Smooth muscle cell (in vitro differentiated cells): Measurements from ENCODE around the gene CEBPZOS. TPM values are rescaled to one million over a fixed set of nuclear protein-coding genes. Genes with fewer than 3 reads are reported as not detected.
A peak's percentile ranks its signal among the peaks of the same experiment; 100 is the strongest.
"Not testable (repeated sequence)": the region's sequence is repeated elsewhere in the genome, so short reads cannot be mapped to it uniquely, and the experiment has no call there.

ENCODE experiments used
- DNase-seq: peaks from one replicate; lab custom pipeline; 2025; ENCODE audit not compliant: unreplicated experiment; lab: John Stamatoyannopoulos, UW
- H2AFZ ChIP-seq: fragments of 200-600 bp; sonication (generic); 2 replicates; pipeline ENCODE4 v1.6.0; 2016; ENCODE audit warnings: antibody characterized with exemption, low read depth, mild to moderate bottlenecking
- H3F3A ChIP-seq: fragments of 200-600 bp; sonication (generic); 2 replicates; pipeline ENCODE4 v1.6.0; 2017; ENCODE audit warnings: antibody characterized with exemption, low read depth
- H3K27ac ChIP-seq: fragments of 200-600 bp; sonication (generic); 2 replicates; pipeline ENCODE4 v1.5.1; 2016; ENCODE audit warnings: low read depth, mild to moderate bottlenecking
- H3K27me3 ChIP-seq: fragments of 200-600 bp; sonication (generic); 2 replicates; pipeline ENCODE4 v1.6.1; 2016; ENCODE audit warnings: low read depth, mild to moderate bottlenecking
- H3K36me3 ChIP-seq: fragments of 200-600 bp; sonication (generic); 2 replicates; pipeline ENCODE4 v1.5.1; 2016; ENCODE audit warnings: low read depth
- H3K4me1 ChIP-seq: fragments of 200-600 bp; sonication (generic); 2 replicates; pipeline ENCODE4 v1.5.1; 2016; ENCODE audit warnings: low read depth
- H3K4me2 ChIP-seq: fragments of 200-600 bp; sonication (generic); 2 replicates; pipeline ENCODE4 v1.6.0; 2016; ENCODE audit warnings: mild to moderate bottlenecking
- H3K4me3 ChIP-seq: fragments of 200-600 bp; sonication (generic); 2 replicates; pipeline ENCODE4 v1.5.1; 2016; ENCODE audit warnings: mild to moderate bottlenecking
- H3K79me2 ChIP-seq: fragments of 200-600 bp; sonication (generic); 2 replicates; pipeline ENCODE4 v1.6.0; 2016; ENCODE audit warnings: low read depth, mild to moderate bottlenecking
- H3K9ac ChIP-seq: fragments of 200-600 bp; sonication (generic); 2 replicates; pipeline ENCODE4 v1.6.0; 2016; ENCODE audit warnings: low read depth
- H3K9me3 ChIP-seq: fragments of 200-600 bp; sonication (generic); replicated peaks from 2 replicates; pipeline ENCODE4 v1.5.1; 2016; ENCODE audit warnings: low read depth
- H4K20me1 ChIP-seq: fragments of 200-600 bp; sonication (generic); 2 replicates; pipeline ENCODE4 v1.6.0; 2016; ENCODE audit warnings: low read depth
- WGBS: methylation state at CpG from one replicate; pipeline ENCODE4 v1.1.7; 2016; ENCODE audit warnings: low lambda C conversion rate; 5-methylcytosine and 5-hydroxymethylcytosine counted together
- polyA plus RNA-seq: library from polyadenylated mRNA; unstranded; fragments of >200 nt; fragmentation: Nextera tagmentation; extraction: Ambion mirVana; gene quantifications from 2 replicates; pipeline ENCODE4 v1.2.1, GENCODE V29; 2016
- total RNA-seq: library from RNA; depleted of rRNA; stranded (reverse); fragments of >200 nt; gene quantifications from 2 replicates; pipeline ENCODE4 v1.2.3, GENCODE V29; 2014
- TF ChIP-seq, protein P1 (sequence below): fragments of 200-600 bp; sonication (generic); IDR thresholded peaks from 2 replicates; pipeline ENCODE4 v1.5.1; 2017; ENCODE audit warnings: borderline replicate concordance, mild to moderate bottlenecking, antibody characterized with exemption; ENCODE audit not compliant: insufficient read depth, poor library complexity, severe bottlenecking

CEBPZOS gene
- total and polyA plus RNA-seq, 2 experiments from 2014 or later = 7.8 to 9.5 TPM

DNA sequence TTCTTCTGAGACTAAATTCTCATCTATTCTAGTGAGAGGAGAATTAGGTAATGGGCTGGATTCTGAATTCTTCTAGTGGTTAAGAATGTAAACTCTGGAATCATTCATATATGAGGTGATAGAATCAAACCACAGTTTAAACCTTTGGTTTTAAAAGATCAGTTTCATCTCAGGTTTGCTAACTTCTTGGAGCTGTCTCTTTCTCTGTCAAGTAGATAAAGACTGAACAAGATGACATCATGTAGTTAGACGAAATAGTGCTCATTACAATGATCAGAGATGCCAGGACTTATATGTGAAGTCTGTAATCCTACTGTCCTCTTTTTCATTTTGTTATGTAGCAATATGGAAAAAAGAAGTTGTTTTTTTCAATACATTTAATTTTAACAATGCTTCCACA lies 4.9 kb downstream of the CEBPZOS start:
- Histone ChIP-seq H3K27ac (peak overlapping the region; percentile 69), H3F3A (no peaks in the 10 kb centered on the region), H3K4me3 (no peak overlapping the region), H3K79me2 (peaks cover 30% of the 10 kb centered on the region), H3K9ac (no peak overlapping the region), H3K27me3 (no peaks in the 10 kb centered on the region), H2AFZ (no peak overlapping the region), H4K20me1 (no peaks in the 10 kb centered on the region), H3K4me1 (peaks cover 8% of the 10 kb centered on the region), H3K9me3 (no peaks in the 10 kb centered on the region), H3K36me3 (peaks cover 8% of the 10 kb centered on the region), H3K4me2 (no peak overlapping the region)
- TF ChIP-seq, protein P1, sequence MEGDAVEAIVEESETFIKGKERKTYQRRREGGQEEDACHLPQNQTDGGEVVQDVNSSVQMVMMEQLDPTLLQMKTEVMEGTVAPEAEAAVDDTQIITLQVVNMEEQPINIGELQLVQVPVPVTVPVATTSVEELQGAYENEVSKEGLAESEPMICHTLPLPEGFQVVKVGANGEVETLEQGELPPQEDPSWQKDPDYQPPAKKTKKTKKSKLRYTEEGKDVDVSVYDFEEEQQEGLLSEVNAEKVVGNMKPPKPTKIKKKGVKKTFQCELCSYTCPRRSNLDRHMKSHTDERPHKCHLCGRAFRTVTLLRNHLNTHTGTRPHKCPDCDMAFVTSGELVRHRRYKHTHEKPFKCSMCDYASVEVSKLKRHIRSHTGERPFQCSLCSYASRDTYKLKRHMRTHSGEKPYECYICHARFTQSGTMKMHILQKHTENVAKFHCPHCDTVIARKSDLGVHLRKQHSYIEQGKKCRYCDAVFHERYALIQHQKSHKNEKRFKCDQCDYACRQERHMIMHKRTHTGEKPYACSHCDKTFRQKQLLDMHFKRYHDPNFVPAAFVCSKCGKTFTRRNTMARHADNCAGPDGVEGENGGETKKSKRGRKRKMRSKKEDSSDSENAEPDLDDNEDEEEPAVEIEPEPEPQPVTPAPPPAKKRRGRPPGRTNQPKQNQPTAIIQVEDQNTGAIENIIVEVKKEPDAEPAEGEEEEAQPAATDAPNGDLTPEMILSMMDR = no peak
- 61% methylated on average over 1 of the region's 1 CpG for WGBS
- no peak for DNase-seq

DNA sequence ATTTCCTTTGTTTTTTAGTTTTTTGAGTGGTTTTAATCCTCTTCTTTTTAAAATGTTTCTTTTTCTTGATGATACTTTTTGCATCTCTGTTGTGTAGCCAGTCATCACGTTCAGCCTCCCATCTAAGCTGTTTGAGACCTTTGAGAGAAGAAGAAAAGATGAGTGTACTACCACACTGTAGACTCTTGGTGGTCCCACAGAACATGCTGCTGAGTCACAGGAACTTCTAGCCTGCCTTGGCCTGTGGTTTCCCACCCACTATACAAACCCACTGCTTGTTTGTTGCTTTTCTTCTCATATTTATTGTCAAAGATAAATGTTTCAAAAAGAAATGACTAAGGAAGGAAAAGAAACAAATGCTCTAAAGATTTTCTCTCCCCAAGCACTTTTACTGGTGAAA lies 5.5 kb downstream of the CEBPZOS start:
- peaks cover 13% of the 10 kb centered on the region for H3K36me3 ChIP-seq
- no peak overlapping the region for H3K4me3 ChIP-seq
- no peaks in the 10 kb centered on the region for H3K9me3 ChIP-seq
- H3F3A ChIP-seq = no peaks in the 10 kb centered on the region
- TF ChIP-seq, protein P1 = no peak
- no peak overlapping the region for H3K4me2 ChIP-seq
- H3K9ac ChIP-seq = no peak overlapping the region
- peak overlapping the region; percentile 69 for H3K27ac ChIP-seq
- peaks cover 8% of the 10 kb centered on the region for H3K4me1 ChIP-seq
- no peaks in the 10 kb centered on the region for H4K20me1 ChIP-seq
- no peak overlapping the region for H2AFZ ChIP-seq
- no peaks in the 10 kb centered on the region for H3K27me3 ChIP-seq
- peaks cover 36% of the 10 kb centered on the region for H3K79me2 ChIP-seq
- no peak for DNase-seq
- 67% methylated on average over 1 of the region's 1 CpG for WGBS

DNA sequence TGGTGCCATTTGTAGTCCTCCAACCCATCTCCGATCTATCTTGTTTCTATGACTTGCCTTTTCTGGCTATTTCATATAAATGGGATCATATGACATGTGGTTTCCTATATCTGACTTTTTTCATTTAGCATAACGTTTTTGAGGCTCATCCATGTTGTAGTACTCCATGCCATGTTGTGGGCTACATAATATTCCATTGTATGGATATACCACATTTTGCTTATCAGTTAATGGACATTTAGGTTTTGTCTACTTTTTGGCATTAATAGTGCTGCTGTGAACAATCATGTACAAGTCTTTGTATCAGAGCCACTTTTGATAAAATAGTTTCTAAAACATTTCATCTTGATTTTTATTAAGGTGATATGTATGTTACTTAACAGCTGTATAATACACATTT lies 7.4 kb downstream of the CEBPZOS start:
- Histone ChIP-seq H3K79me2 (peaks cover 49% of the 10 kb centered on the region), H3K4me3 (no peak overlapping the region), H3F3A (no peaks in the 10 kb centered on the region), H4K20me1 (peaks cover 6% of the 10 kb centered on the region), H3K27me3 (no peaks in the 10 kb centered on the region), H3K9me3 (peaks cover 3% of the 10 kb centered on the region), H3K36me3 (peaks cover 14% of the 10 kb centered on the region), H3K4me1 (peaks cover 8% of the 10 kb centered on the region), H2AFZ (no peak overlapping the region), H3K9ac (no peak overlapping the region), H3K4me2 (no peak overlapping the region), H3K27ac (no peak overlapping the region)
- TF ChIP-seq, protein P1 = no peak
- WGBS = 98% methylated on average over 2 of the region's 2 CpGs
- DNase-seq = no peak

DNA sequence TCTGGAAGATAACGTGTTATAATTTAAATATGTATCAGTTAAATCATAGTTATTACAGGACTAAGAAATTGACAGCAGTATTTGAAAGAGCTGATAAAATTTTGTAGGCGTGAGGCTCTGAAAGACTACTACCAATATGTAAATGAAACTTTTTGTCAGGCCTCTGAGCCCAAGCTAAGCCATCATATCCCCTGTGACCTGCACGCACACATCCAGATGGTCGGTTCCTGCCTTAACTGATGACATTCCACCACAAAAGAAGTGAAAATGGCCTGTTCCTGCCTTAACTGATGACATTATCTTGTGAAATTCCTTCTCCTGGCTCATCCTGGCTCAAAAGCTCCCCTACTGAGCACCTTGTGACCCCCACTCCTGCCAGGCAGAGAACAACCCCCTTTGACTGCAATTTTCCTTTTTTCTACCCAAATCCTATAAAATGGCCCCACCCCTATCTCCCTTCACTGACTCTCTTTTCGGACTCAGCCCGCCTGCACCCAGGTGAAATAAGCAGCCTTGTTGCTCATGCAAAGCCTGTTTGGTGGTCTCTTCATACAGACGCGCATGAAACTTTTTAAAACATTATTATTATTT lies 8.9 kb downstream of the CEBPZOS start:
- H3K4me2 ChIP-seq, H3K27ac ChIP-seq, H3F3A ChIP-seq, H2AFZ ChIP-seq, H3K4me1 ChIP-seq, H3K4me3 ChIP-seq, H3K9ac ChIP-seq, H4K20me1 ChIP-seq, DNase-seq, H3K9me3 ChIP-seq, H3K27me3 ChIP-seq: not testable (repeated sequence)
- Histone ChIP-seq H3K36me3 (peaks cover 14% of the 10 kb centered on the region), H3K79me2 (peaks cover 43% of the 10 kb centered on the region)
- 75% methylated on average over 8 of the region's 8 CpGs for WGBS
